Measurements from ENCODE around the gene ASTE1. TPM values are rescaled to one million over a fixed set of nuclear protein-coding genes. Genes with fewer than 3 reads are reported as not detected.

The ASTE1 gene
- total RNA-seq, 1 donor from 2014 or later = 5.4 TPM

- H3K4me1 Mint-ChIP-seq (ENCODE audit: low read depth) = no peaks in the 10 kb centered on the region
- H3K9me3 Mint-ChIP-seq (ENCODE audit: low read depth) = no peaks in the 10 kb centered on the region
- no peak overlapping the region for H3K4me3 Mint-ChIP-seq (ENCODE audit: unreplicated experiment)
- no peak overlapping the region for H3K27ac Mint-ChIP-seq (ENCODE audit: unreplicated experiment)
- TF ChIP-seq CTCF (IDR thresholded peaks at IDR 0.05) = no peak
- H3K27me3 Mint-ChIP-seq (ENCODE audit: low read depth) = no peaks in the 10 kb centered on the region
- peaks cover 9% of the 10 kb centered on the region for H3K36me3 Mint-ChIP-seq (ENCODE audit: low read depth)
- DNase-seq (ENCODE audit: low spot score) = no peak
Measured at GRCh38 chr3:131008326-131008725, 18.3 kb downstream of the ASTE1 start.

- Mint-ChIP-seq H3K36me3 (ENCODE audit: low read depth) (peaks cover 9% of the 10 kb centered on the region), H3K27ac (ENCODE audit: unreplicated experiment) (no peak overlapping the region), H3K27me3 (ENCODE audit: low read depth) (no peaks in the 10 kb centered on the region), H3K4me1 (ENCODE audit: low read depth) (no peaks in the 10 kb centered on the region), H3K9me3 (ENCODE audit: low read depth) (no peaks in the 10 kb centered on the region), H3K4me3 (ENCODE audit: unreplicated experiment) (no peak overlapping the region)
- TF ChIP-seq CTCF (IDR thresholded peaks at IDR 0.05) = no peak
- DNase-seq (ENCODE audit: low spot score) = no peak
Measured at GRCh38 chr3:131007782-131008181, 18.8 kb downstream of the ASTE1 start.

GRCh38 chr3:131007256-131007655, 19.4 kb downstream of the ASTE1 start:
- H3K36me3 Mint-ChIP-seq (ENCODE audit: low read depth) = peaks cover 9% of the 10 kb centered on the region
- H3K27ac Mint-ChIP-seq (ENCODE audit: unreplicated experiment) = no peak overlapping the region
- no peak for TF ChIP-seq CTCF (IDR thresholded peaks at IDR 0.05)
- H3K9me3 Mint-ChIP-seq (ENCODE audit: low read depth) = no peaks in the 10 kb centered on the region
- no peaks in the 10 kb centered on the region for H3K4me1 Mint-ChIP-seq (ENCODE audit: low read depth)
- H3K27me3 Mint-ChIP-seq (ENCODE audit: low read depth) = no peaks in the 10 kb centered on the region
- H3K4me3 Mint-ChIP-seq (ENCODE audit: unreplicated experiment) = no peak overlapping the region
- DNase-seq (ENCODE audit: low spot score) = no peak

GRCh38 chr3:131004603-131005002, 22.0 kb downstream of the ASTE1 start:
- H3K9me3 Mint-ChIP-seq (ENCODE audit: low read depth) = no peaks in the 10 kb centered on the region
- H3K4me1 Mint-ChIP-seq (ENCODE audit: low read depth) = peaks cover 8% of the 10 kb centered on the region
- no peaks in the 10 kb centered on the region for H3K27me3 Mint-ChIP-seq (ENCODE audit: low read depth)
- peaks cover 5% of the 10 kb centered on the region for H3K36me3 Mint-ChIP-seq (ENCODE audit: low read depth)
- no peak for DNase-seq (ENCODE audit: low spot score)
- no peak overlapping the region for H3K27ac Mint-ChIP-seq (ENCODE audit: unreplicated experiment)
- no peak overlapping the region for H3K4me3 Mint-ChIP-seq (ENCODE audit: unreplicated experiment)
- no peak for TF ChIP-seq CTCF (IDR thresholded peaks at IDR 0.05)

- peaks cover 9% of the 10 kb centered on the region for H3K36me3 Mint-ChIP-seq (ENCODE audit: low read depth)
- H3K4me1 Mint-ChIP-seq (ENCODE audit: low read depth) = peaks cover 8% of the 10 kb centered on the region
- no peak for TF ChIP-seq CTCF (IDR thresholded peaks at IDR 0.05)
- no peak overlapping the region for H3K4me3 Mint-ChIP-seq (ENCODE audit: unreplicated experiment)
- H3K27ac Mint-ChIP-seq (ENCODE audit: unreplicated experiment) = peak overlapping the region; percentile 3
- no peak for DNase-seq (ENCODE audit: low spot score)
- no peaks in the 10 kb centered on the region for H3K9me3 Mint-ChIP-seq (ENCODE audit: low read depth)
- no peaks in the 10 kb centered on the region for H3K27me3 Mint-ChIP-seq (ENCODE audit: low read depth)
Measured at GRCh38 chr3:131001071-131001470, 25.6 kb downstream of the ASTE1 start.

All from chondrocyte (in vitro differentiated cells).